ENCODE data around the gene PTGDR. TPM values are rescaled to one million over a fixed set of nuclear protein-coding genes. Genes with fewer than 3 reads are reported as not detected.

The PTGDR gene
- total and polyA plus RNA-seq, 2 experiments from 2014 or later: 0.06 TPM; not detected in 1

DNA sequence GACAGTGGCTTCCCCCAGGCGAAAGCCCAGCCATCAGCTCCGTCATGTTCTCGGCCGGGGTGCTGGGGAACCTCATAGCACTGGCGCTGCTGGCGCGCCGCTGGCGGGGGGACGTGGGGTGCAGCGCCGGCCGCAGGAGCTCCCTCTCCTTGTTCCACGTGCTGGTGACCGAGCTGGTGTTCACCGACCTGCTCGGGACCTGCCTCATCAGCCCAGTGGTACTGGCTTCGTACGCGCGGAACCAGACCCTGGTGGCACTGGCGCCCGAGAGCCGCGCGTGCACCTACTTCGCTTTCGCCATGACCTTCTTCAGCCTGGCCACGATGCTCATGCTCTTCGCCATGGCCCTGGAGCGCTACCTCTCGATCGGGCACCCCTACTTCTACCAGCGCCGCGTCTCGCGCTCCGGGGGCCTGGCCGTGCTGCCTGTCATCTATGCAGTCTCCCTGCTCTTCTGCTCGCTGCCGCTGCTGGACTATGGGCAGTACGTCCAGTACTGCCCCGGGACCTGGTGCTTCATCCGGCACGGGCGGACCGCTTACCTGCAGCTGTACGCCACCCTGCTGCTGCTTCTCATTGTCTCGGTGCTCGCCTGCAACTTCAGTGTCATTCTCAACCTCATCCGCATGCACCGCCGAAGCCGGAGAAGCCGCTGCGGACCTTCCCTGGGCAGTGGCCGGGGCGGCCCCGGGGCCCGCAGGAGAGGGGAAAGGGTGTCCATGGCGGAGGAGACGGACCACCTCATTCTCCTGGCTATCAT is 47.3 kb downstream of the PTGDR start:
- H2AFZ ChIP-seq: peak overlapping the region; percentile 100
- DNase-seq (ENCODE audit: low spot score): peak; percentile 56
- H4K20me1 ChIP-seq (replicated peaks; ENCODE audit: insufficient read depth): no peaks in the 10 kb centered on the region; the same call in 1 of the 2 replicates
- H3K79me2 ChIP-seq (replicated peaks; ENCODE audit: insufficient read depth): no peaks in the 10 kb centered on the region
- TF ChIP-seq CTCF (conservative IDR thresholded peaks at IDR 0.05; ENCODE audit: low read depth in 2 of 2) (no peak), EZH2 (IDR thresholded peaks at IDR 0.05; ENCODE audit: low read depth, unreplicated experiment) (peak; percentile 66), EZH2phosphoT487 (IDR thresholded peaks at IDR 0.05; ENCODE audit: unreplicated experiment) (peak; percentile 27), ZNF331 (CRISPR knock-in tag; IDR thresholded peaks at IDR 0.05; ENCODE audit: low read depth) (no peak)
- H3K4me1 ChIP-seq (ENCODE audit: insufficient read depth): peaks cover 26% of the 10 kb centered on the region
- Mint-ChIP-seq H3K9me3 (peaks cover 3% of the 10 kb centered on the region; the same call in 1 of the 3 replicates), H3K4me3 (peak overlapping the region; percentile 87), H3K4me1 (peaks cover 23% of the 10 kb centered on the region), H3K27me3 (ENCODE audit: insufficient read depth, low read depth, poor library complexity) (peaks cover 46% of the 10 kb centered on the region), H3K36me3 (ENCODE audit: low read depth) (no peaks in the 10 kb centered on the region; the same call in 2 of the 3 replicates), H3K27ac (no peak overlapping the region)
- H3K36me3 ChIP-seq (ENCODE audit: insufficient read depth): no peaks in the 10 kb centered on the region
- H3F3A ChIP-seq (replicated peaks; ENCODE audit: low read depth): no peaks in the 10 kb centered on the region; the same call in 1 of the 2 replicates
- peaks cover 64% of the 10 kb centered on the region for H3K27me3 ChIP-seq (ENCODE audit: insufficient read depth)
- ATAC-seq: peak; percentile 52
- H3K27ac ChIP-seq (ENCODE audit: low read depth): no peak overlapping the region
- peak overlapping the region; percentile 93 for H3K4me2 ChIP-seq
- no peaks in the 10 kb centered on the region for H3K9me2 ChIP-seq (ENCODE audit: insufficient read depth)
- H3K4me3 ChIP-seq: peak overlapping the region; percentile 71

GRCh38 chr14:52315355-52315718 is 47.8 kb downstream of the PTGDR start:
- Mint-ChIP-seq H3K9me3 (peaks cover 3% of the 10 kb centered on the region; the same call in 1 of the 3 replicates), H3K27ac (no peak overlapping the region), H3K4me1 (peaks cover 23% of the 10 kb centered on the region), H3K4me3 (peak overlapping the region; percentile 87), H3K27me3 (ENCODE audit: insufficient read depth, low read depth, poor library complexity) (peaks cover 46% of the 10 kb centered on the region), H3K36me3 (ENCODE audit: low read depth) (no peaks in the 10 kb centered on the region; the same call in 2 of the 3 replicates)
- TF ChIP-seq CTCF (conservative IDR thresholded peaks at IDR 0.05; ENCODE audit: low read depth in 2 of 2) (no peak), ETS1 (IDR thresholded peaks at IDR 0.05) (no peak), JUNB (IDR thresholded peaks at IDR 0.05; ENCODE audit: unreplicated experiment) (no peak), POLR2AphosphoS5 (IDR thresholded peaks at IDR 0.05; ENCODE audit: low read depth) (no peak), ZNF331 (CRISPR knock-in tag; IDR thresholded peaks at IDR 0.05; ENCODE audit: low read depth) (no peak), ZNF114 (CRISPR knock-in tag; IDR thresholded peaks at IDR 0.05) (no peak), EZH2 (IDR thresholded peaks at IDR 0.05; ENCODE audit: low read depth, unreplicated experiment) (peak; percentile 70)
- Histone ChIP-seq H3K36me3 (ENCODE audit: insufficient read depth) (no peaks in the 10 kb centered on the region), H3K27ac (ENCODE audit: low read depth) (no peak overlapping the region), H3K27me3 (ENCODE audit: insufficient read depth) (peaks cover 64% of the 10 kb centered on the region), H3K4me1 (ENCODE audit: insufficient read depth) (peaks cover 26% of the 10 kb centered on the region), H2AFZ (peak overlapping the region; percentile 100), H3K4me2 (peak overlapping the region; percentile 93), H4K20me1 (replicated peaks; ENCODE audit: insufficient read depth) (no peaks in the 10 kb centered on the region; the same call in 1 of the 2 replicates), H3F3A (replicated peaks; ENCODE audit: low read depth) (no peaks in the 10 kb centered on the region; the same call in 1 of the 2 replicates), H3K4me3 (peak overlapping the region; percentile 71), H3K9me2 (ENCODE audit: insufficient read depth) (peaks cover 4% of the 10 kb centered on the region; the same call in 1 of the 2 replicates), H3K79me2 (replicated peaks; ENCODE audit: insufficient read depth) (no peaks in the 10 kb centered on the region)
- ATAC-seq: peak; percentile 4
- peak; percentile 6 for DNase-seq (ENCODE audit: low spot score)

Data from GM23338 (cell line).